ENCODE data around the gene SLC6A5.

DNA sequence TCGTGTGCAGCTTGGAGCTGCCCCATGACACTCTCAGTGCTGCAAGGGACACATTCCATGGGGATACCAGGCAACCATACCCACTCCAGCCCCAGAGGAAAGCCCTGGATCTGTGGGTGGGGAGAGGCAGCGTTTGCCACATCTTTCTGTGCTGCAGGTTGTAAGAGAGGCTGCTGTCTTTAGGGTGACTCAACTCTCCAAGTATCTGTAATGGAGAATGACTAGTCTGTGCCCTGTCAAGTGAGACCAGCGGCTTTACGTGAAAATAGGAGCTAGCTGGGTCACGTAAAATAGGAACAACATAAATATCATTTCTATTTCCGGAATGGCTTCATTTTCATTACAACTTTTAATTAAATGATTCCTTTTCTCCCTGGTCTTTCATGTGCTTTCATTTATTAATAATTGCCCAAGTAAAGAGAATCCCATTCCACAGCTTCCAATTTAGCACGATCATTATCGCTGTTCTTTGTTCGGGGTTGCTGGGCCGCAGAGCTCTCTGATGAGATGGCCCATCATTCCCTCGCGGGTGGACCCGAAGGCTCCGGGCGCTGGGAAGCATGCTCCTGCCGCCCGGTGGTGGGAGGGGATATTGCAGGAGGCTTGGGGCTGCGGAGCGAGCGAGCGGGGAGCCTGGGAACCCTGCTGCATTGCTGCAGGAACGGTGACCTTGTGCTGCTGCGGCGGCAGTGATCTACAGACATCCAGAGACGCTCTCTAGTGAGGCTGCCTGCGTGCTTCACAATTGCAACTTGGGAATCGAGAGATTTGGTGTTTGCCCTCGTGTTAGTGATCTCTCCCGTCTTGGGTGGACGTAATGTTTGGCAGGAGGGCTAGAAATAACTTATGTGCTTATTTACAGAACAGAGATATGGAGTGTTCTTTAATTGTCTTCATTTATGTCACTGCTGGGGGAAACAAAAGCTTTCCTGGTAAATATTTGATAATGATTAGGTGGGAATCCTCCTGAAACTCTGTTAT, 10.6 kb downstream of the SLC6A5 start:
- TF ChIP-seq, protein P1, sequence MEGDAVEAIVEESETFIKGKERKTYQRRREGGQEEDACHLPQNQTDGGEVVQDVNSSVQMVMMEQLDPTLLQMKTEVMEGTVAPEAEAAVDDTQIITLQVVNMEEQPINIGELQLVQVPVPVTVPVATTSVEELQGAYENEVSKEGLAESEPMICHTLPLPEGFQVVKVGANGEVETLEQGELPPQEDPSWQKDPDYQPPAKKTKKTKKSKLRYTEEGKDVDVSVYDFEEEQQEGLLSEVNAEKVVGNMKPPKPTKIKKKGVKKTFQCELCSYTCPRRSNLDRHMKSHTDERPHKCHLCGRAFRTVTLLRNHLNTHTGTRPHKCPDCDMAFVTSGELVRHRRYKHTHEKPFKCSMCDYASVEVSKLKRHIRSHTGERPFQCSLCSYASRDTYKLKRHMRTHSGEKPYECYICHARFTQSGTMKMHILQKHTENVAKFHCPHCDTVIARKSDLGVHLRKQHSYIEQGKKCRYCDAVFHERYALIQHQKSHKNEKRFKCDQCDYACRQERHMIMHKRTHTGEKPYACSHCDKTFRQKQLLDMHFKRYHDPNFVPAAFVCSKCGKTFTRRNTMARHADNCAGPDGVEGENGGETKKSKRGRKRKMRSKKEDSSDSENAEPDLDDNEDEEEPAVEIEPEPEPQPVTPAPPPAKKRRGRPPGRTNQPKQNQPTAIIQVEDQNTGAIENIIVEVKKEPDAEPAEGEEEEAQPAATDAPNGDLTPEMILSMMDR (IDR thresholded peaks at IDR 0.05; ENCODE audit: low read depth, low read length): peak; percentile 73
- TF ChIP-seq EZH2phosphoT487 (IDR thresholded peaks at IDR 0.05; ENCODE audit: low read depth): no peak

All from OCI-LY3 (cell line).